ENCODE data around the gene ZNF148.
"Not testable (repeated sequence)": the region's sequence is repeated elsewhere in the genome, so short reads cannot be mapped to it uniquely, and the experiment has no call there.

ZNF148 gene, protein sequence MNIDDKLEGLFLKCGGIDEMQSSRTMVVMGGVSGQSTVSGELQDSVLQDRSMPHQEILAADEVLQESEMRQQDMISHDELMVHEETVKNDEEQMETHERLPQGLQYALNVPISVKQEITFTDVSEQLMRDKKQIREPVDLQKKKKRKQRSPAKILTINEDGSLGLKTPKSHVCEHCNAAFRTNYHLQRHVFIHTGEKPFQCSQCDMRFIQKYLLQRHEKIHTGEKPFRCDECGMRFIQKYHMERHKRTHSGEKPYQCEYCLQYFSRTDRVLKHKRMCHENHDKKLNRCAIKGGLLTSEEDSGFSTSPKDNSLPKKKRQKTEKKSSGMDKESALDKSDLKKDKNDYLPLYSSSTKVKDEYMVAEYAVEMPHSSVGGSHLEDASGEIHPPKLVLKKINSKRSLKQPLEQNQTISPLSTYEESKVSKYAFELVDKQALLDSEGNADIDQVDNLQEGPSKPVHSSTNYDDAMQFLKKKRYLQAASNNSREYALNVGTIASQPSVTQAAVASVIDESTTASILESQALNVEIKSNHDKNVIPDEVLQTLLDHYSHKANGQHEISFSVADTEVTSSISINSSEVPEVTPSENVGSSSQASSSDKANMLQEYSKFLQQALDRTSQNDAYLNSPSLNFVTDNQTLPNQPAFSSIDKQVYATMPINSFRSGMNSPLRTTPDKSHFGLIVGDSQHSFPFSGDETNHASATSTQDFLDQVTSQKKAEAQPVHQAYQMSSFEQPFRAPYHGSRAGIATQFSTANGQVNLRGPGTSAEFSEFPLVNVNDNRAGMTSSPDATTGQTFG
- total RNA-seq = 22.6 to 115 (median 51.8) reads per million in 18 experiments

DNA sequence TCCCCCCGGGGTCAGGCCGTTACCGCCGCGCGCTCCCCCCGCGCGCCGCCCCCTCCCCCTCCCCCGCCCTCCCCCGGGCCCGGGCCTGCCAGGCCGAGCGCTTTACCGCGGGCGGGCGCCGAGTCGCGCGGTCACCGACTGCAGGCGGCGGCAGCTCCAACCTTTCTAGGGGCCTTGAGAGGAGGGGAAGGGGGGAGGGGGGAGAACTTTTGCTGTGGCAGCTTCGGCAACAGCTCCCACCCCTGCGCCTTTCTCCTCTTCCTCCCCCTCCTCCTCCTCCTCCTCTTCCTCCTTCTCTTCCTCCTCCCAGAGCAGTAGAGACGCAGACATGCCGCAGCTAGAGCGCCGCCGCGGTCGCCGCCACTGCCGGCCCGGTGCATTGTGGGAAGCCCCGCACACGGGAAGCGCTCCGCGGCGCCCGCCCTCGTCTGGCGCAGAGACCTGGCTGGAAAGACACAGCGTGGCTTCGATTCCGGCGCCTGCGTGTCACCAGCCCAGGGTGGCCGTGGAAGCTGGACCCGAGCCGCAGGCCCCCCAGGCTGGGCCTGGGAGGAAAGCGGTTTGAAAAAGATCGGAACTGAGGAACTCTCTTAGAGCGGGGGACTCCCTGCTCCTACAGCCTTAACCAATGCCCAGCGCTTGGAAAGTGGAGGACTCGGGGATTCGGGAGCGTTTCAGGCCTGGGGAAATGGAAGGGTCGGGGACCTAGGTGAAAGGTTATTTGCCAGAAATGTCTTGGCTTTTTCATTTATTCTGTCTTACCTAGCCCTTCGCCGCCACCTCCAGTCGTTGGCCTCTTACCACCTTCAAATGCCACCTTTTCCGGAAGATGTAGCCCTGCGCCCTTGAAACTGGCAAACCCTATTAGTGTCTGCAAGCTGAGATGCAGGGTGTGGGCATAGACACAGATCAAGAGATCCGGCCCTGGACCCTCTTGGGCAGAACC, at the start of gene ZNF148:
Gene ZNF148 (minus strand): TSS at position 330 of the 946 bp plus-strand sequence. CDS start 61,685 bp downstream, outside the sequence.
- peak; percentile 88 to 91 for DNase-seq

DNA sequence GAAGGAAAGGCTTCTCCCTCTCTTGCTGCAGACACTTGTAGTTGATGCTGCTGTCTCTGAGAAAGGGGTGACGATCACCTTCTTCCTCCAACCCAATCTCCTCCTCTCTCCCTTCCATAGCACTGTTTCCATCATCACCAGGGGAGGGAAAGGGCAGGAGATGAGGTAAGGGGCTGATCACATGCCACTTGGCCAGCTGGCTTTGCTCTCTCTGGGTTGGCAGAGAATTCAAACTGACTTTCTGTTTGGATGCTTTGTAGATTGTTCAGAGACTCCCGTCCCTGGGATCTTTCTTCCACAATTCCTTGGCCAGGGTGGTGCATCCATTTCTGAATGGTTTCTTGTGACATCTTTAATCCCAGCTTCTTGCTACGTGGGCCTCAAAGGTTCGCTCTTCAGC, 43.2 kb upstream of the ZNF148 start:
- no peak for DNase-seq

DNA sequence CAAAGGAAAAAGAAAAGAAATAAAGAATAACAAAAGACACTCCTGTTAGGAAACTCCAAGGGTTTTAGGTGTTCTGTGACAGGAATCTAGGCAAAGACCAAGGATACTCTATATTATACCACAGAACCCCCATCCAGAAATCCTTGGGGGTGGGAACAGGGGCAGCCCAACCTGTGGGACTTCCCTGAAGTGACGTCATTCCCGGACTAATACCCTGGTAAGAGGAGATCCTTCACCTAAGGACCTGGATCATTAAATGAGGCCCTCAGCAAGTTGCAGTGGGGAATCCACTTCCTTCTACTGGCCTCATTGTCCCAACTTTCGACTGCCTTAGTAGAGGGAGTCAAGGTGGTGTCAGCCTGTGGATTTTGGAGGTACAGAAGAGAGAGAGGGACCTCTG, 41.1 kb upstream of the ZNF148 start:
- no peak for DNase-seq

DNA sequence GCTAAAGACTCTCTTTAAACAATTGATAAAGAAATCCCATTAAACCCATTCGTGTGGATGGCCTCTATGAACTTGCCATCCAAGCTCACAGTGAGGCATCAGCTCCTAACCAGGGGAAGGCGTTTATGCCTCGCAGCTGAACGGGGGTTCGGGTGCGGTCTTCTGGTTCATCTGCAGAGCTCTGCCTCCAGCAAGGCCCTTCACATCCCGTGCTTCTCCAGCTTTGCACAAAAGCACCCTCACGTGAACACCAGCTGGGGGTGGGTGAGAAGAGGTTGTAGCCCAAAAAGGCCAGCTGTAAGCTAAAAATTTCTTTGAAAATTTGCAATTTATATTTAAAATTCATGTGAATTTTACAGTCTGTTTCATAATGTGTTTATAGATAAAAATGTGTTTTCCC, 39.5 kb upstream of the ZNF148 start:
- no peak for DNase-seq

DNA sequence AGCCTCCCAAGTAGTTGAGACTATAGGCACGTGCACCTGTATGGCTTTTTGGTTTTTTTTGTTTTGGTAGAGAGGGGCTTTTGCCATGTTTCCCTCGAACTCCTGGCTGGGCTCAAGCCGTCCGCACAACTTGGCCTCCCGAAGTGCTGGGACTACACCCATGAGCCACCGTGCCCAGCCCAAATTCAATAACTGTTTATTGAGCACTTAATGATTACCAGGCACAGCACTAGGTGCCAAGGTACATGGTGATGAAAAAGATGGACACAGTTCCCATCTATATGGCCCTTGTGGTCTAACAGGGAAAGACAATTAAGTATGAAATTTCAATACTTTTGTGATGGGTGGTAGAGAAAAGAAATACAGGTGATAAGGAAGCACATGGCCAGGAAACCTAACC, 35.8 kb upstream of the ZNF148 start:
- DNase-seq = no peak

DNA sequence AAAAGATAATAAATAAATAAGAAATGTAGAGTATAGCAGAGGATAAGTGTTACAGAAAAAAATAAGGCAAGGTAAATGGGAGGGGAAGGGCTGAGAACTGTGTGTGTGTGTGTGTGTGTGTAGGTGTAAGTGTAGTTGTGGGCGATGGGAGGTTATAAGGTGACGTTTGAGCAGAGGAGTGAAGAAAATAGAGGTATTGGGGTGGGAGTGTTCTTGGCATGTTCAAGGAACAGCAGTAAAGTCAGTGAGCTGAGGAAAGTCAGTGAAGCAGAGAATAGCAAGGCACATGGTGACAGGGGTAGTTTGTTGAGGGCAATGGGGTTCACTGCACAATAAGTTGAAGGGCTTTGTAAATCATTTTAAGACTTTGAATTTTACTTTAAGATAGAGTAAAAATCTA, 30.9 kb upstream of the ZNF148 start:
- no peak for DNase-seq

DNA sequence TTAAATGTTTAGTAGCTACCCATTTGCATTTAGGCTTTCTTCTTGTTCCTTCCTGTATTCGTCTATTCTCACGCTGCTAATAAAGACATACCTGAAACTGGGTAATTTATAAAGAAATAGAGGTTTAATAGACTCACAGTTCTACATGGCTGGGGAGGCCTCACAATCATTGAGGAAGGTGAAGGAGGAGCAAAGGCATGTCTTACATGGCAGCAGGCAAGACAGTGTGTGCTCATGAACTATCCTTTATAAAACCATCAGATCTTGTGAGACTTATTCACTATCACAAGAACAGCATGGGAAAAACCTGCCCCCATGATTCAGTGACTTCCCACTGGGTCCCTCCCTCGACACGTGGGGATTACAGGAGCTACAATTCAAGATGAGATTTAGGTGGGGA, 30.4 kb upstream of the ZNF148 start:
- not testable (repeated sequence) for DNase-seq

DNA sequence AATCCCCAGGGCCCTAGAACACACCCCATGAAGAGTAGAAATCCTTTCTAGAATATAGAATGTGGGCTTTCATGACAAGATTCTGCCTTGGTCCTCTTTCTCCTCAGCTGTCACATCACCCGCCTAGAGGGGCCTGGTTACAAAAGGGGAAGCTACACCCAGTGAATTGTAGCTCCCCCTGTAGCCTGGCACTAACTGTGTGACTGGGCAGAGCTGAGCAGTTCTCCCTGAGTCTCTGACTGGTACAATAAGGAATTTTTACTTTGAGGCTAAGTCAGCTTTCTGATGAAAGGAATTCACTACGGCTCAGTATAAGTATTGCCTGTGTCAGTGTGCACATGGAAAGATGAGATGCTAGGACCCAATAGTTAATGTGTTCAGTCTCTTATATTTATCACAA, 28.7 kb upstream of the ZNF148 start:
- no peak for DNase-seq

DNA sequence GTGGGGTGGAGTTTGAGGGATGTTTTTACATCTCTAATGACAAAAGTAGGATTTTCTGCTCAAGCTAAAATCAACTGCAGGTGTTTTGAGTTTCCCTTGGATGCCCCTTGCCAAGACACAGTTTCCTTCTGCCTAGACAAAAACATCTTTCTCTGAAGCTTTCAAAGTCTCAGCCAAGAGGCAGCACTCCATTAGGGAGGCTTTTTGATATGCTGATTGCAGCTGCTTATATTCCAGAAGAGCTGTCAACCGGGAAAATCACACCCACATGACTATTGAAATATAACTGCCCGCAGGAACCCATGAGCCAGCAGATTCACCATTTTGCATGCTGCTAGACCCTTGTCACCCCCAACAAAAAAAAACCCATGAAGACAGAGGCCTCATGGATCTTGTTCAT, 27.5 kb upstream of the ZNF148 start:
- no peak for DNase-seq

DNA sequence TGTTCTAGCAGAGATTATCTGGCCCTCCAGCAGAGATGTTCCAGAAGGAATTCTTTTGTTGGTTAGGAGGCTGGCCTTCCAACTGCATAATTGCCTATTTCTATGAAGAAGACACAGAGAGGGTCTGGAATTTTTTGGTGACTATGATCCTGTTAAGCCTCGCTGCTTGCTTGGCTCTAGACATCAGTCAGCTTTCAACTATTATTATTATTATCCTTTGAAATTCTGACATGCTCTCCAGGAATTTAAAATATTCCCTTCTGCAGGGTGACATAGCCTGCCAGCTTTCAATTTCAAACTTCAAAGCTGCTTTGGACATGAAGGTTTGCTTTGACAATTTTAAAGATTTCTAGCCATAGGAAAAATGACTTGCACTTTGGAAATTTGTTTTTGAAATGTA, 26.3 kb upstream of the ZNF148 start:
- DNase-seq = no peak

DNA sequence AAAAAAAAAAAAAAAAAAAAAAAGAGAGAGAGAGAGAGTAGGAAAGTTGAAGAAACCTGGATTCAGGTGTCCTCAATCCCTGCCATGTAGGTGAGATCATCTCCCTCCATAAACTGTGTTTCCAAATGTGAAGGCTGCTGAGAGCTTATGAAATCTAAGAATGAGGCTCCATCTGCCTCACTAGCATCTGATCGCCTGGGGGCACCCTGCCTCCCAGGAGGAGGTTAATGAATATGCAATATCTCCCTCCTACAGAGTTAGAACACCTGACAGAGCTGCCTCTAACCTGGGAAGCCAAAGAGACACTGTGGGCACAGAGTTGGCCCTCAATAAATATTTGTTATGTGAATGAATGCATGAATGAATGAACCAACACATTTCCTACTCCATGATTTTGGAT, 23.8 kb upstream of the ZNF148 start:
- no peak for DNase-seq

DNA sequence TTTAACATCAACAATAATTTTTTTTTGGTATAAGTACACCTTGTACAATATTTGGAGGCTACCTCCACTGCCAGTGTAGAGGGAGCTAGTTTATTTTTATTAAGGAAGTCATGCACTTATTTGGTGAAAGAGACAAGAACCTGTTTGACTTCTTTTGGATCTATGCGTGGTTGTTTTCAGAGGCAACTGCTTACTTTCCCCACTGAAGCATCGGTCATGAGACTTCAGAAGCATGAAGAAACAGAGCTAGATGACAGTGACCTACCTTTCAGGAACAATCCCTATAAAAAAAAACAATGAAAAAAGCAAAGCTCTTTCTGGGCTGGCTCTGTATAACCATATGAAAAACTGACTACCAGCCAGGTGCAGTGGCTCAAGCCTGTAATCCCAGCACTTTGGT, 20.0 kb upstream of the ZNF148 start:
- DNase-seq = no peak

DNA sequence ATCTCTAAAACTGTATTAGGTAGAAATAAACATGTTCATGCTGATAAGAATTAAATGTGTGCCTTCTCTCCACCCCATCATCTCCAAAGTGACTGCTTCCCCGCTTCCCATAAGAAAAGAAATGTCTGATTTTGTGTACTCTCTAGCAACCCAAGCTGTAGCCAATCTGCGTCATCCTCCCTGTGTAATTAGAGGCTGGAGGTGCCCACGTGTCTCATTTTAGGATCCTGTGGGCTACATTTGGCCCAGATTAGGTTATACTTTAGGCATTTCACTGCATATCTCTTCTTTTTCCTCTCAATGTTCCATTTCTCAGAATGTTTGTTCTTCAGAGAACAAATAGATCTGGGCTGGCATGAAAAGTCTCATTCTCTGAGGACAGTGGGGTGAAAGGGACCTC, 19.3 kb upstream of the ZNF148 start:
- DNase-seq = no peak

DNA sequence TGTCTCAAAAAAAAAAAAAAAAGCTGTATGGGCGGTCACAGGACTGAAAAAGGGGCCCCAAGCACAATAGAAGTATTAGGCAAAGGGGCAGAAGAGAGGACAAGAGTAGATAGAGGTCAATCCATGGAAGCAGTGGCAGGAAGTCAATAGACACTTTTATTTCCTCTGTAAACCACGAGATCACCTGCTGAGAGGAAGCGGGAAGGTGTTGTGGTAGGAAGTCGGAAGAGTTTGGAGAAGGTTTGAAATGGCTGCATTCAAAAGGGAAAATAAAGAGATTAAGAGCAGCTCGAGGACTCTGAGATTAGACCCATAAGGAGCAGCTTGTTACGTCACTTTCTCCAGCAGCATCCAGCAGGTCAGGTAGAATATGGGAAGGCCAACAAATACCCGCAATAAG, 14.2 kb upstream of the ZNF148 start:
- DNase-seq = no peak

DNA sequence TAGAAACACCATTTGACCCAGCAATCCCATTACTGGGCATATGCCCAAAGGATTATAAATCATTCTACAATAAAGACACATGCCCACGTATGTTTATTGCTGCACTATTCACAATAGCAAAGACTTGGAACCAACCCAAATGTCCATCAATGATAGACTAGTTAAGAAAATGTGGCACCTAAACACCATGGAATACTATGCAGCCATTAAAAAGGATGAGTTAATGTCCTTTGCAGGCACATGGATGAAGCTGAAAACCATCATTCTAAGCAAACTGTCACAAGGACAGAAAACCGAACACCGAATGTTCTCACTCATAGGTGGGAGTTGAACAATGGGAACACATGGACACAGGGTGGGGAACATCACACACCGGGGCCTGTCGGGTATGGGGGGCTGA, 13.2 kb upstream of the ZNF148 start:
- not testable (repeated sequence) for DNase-seq

DNA sequence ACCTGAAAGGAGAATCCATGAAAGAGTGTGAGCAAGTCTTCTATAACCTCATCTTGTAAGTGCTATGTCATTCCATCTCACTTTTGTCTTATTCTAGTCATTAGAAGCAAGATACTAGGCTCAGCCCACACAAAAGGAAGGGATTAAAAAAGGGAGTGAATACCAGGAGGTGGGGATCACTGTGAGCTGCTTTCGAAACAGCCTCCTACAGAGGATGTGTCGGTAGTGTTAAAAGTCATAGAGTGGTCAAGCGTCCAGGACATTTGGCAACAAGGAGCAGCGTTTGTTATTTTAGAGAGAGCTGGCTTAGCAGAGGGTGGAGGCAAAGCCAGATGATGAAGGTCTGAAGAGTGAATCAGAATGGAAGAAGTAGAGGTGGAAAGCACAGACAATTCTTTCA, 11.7 kb upstream of the ZNF148 start:
- DNase-seq = no peak

DNA sequence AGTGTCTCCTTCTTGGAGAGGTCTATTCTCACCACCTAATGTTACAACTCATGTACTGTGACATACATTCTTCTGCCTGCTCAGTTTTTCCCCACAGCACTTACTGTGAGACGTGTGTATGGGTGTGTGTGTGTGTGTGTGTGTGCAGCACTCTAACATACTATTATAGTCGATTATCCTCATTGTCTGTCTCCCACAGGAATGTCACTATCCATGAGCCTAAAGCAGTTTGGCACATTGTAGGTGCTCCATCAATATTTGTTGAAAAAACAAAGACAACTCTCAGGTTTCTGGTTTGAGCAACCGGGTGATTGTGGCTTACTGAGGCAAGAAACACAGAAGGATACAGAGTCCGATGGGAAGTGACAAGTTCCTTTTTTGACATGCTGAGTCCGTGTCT, 8.6 kb upstream of the ZNF148 start:
- no peak for DNase-seq

DNA sequence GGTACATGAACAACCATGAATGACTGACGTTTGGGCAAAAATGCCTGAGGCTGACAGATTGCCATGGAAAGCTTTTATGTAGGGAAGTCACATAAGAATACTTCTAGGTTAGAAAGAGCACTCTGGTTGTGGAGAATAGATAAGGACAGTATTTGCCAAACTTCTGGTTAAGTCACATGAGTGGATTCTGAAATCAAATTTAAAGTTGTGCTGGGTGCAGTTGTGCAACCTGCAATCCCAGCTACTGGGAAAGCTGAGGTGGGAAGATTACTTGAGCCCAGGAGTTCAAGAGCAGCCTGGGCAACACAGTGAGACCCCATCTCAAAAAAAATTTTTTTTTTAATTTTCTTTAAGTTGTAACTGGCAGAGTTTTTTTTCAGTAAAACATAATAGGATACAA, 7.2 kb upstream of the ZNF148 start:
- DNase-seq = peak in 1 of 2 donors; percentile 8

DNA sequence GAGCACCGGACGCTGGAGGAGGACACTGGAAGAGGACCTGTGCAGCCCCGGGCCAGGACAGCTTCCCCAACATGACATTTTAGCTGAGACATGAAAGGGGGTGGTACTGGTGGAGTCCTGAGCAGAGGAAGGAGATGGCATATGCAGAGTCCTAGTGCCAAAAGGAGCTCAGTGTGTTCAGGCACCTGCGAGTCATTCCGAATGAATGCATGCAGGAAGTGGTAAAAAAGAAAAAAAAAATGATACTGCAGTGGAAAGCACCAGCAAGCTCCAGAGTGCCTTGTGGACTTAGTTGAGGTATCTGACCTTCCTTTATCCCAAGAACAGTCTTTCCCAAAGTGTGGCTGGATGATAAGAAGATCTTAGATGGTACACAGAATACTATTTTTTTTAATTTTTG, 6.6 kb upstream of the ZNF148 start:
- no peak for DNase-seq

DNA sequence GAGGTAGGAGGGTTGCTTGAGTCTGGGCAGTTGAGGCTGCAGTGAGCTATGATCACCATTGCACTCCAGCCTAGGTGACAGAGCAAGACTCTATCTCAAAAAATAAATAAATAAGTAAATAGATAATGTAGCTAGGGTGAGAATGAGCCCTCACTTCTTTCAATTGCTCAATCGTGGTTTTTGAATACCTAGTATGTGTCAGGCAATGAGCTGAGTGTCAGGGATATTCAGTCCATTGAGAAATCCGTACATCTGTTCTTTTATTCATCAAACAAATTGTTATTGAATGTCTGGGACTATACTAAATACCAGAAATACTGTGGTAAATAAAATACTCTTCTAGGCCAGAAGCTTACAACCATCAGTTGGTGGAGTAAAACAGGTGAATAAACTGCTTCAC, 6.2 kb upstream of the ZNF148 start:
- no peak for DNase-seq

DNA sequence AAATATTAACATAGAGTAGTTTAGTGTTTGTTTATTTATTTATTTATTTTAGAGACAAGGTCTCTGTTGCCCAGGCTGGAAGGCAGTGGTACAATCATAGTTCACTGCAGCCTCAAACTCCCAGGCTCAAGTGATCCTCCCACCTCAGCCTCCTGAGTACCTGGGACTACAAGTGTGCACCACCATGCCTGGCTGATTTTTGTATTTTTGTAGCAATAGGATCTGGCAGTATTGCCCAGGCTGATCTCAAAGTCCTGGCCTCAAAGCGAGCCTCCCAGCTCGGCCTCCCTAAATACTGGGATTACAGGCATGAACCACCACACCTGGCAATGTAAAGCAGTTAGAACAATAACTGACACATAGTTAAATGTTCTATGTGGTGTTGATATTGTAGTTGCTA, 4.4 kb upstream of the ZNF148 start:
- no peak for DNase-seq

DNA sequence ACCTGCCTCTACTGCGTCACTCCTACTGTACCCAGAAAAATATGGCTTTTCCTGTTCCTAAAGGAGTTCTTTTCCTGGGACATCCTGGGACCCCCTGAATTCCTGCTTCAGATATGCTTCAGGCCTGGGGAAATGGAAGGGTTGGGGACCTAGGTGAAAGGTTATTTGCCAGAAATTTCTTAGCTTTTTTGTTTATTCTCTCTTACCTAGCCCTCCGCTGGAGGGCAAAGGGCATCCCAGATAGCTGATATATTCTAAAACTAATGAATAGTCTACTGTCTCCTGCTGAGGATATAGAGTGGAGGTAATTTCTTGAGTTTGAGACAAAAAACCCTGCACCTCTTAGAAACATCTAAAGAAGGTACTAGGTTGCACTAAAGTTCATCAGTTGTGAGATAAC, 3.6 kb upstream of the ZNF148 start:
- DNase-seq = no peak
